Parathyroid adenoma (tissue), 2 donors: ENCODE data around the gene SOCS3.

ENCODE experiments used
- H2AFZ ChIP-seq: fragments of 300-600 bp; sonication (generic); one replicate; pipeline ENCODE4 v1.7.0; 2017; ENCODE audit warnings: antibody characterized with exemption, mild to moderate bottlenecking
- H3K27ac ChIP-seq: fragments of 300-600 bp; sonication (generic); one replicate; pipeline ENCODE4 v1.7.0; 2017
- H3K27me3 ChIP-seq: fragments of 300-600 bp; sonication (generic); one replicate; pipeline ENCODE4 v1.7.0; 2017; ENCODE audit warnings: low read length; ENCODE audit not compliant: control insufficient read depth, insufficient read depth
- H3K36me3 ChIP-seq: fragments of 300-600 bp; sonication (generic); one replicate; pipeline ENCODE4 v1.7.0; 2017; ENCODE audit warnings: low read length; ENCODE audit not compliant: control insufficient read depth, insufficient read depth
- H3K4me1 ChIP-seq: fragments of 300-600 bp; sonication (generic); one replicate; pipeline ENCODE4 v1.7.0; 2017; ENCODE audit warnings: control low read depth
- H3K4me2 ChIP-seq: fragments of 300-600 bp; sonication (generic); one replicate; pipeline ENCODE4 v1.7.0; 2017; ENCODE audit warnings: low read length
- H3K4me3 ChIP-seq: fragments of 300-600 bp; sonication (generic); one replicate; pipeline ENCODE4 v1.7.0; 2017; ENCODE audit warnings: low read depth, low read length
- H3K79me2 ChIP-seq: fragments of 300-600 bp; sonication (generic); one replicate; pipeline ENCODE4 v1.7.0; 2017; ENCODE audit warnings: control low read depth
- H3K9ac ChIP-seq: fragments of 300-600 bp; sonication (generic); one replicate; pipeline ENCODE4 v1.7.0; 2017; ENCODE audit warnings: mild to moderate bottlenecking
- H3K9me3 ChIP-seq: fragments of 300-600 bp; sonication (generic); one replicate; pipeline ENCODE4 v1.7.0; 2017; ENCODE audit warnings: low read length; ENCODE audit not compliant: control insufficient read depth
- CTCF ChIP-seq: fragments of 300-600 bp; sonication (generic); IDR thresholded peaks from one replicate; pipeline ENCODE4 v1.7.0; 2017; ENCODE audit warnings: antibody characterized with exemption, mild to moderate bottlenecking
- donor health status: primary hyperparathyroidism.

Gene SOCS3

GRCh38 chr17:78392295-78392694 is 32.4 kb upstream of the SOCS3 start:
- no peak for TF ChIP-seq CTCF
- Histone ChIP-seq H3K9ac (no peak overlapping the region), H3K4me3 (no peak overlapping the region), H3K27ac (no peak overlapping the region), H3K9me3 (no peaks in the 10 kb centered on the region), H3K4me1 (peaks cover 4% of the 10 kb centered on the region), H3K27me3 (no peaks in the 10 kb centered on the region), H3K4me2 (no peak overlapping the region), H2AFZ (no peak overlapping the region), H3K79me2 (peaks cover 90% of the 10 kb centered on the region), H3K36me3 (no peaks in the 10 kb centered on the region)

- Histone ChIP-seq H3K4me2 (no peak overlapping the region), H3K4me3 (no peak overlapping the region), H2AFZ (no peak overlapping the region), H3K27me3 (no peaks in the 10 kb centered on the region), H3K79me2 (peaks cover 89% of the 10 kb centered on the region), H3K4me1 (peaks cover 4% of the 10 kb centered on the region), H3K9me3 (no peaks in the 10 kb centered on the region), H3K27ac (no peak overlapping the region), H3K36me3 (no peaks in the 10 kb centered on the region), H3K9ac (no peak overlapping the region)
- TF ChIP-seq CTCF: no peak
These were observed 32.0 kb upstream of the SOCS3 start for GRCh38 chr17:78391843-78392242.

DNA sequence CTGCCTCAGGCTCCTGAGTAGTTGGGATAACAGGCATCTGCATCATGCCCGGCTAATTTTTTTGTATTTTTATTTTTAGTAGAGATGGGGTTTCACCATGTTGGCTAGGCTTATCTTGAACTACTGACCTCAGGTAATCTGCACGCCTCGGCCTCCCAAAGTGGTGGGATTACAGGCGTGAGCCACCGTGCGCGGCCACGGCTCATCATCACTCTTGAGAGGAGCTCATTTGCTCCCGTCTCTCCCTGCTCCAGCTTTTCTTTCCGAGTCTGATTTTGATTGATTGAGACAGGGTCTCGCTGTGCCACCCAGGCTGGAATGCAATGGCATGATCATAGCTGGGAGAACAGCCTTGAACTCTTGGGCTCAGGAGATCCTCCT is 31.2 kb upstream of the SOCS3 start:
- Histone ChIP-seq H2AFZ (no peak overlapping the region), H3K4me1 (peaks cover 9% of the 10 kb centered on the region), H3K9ac (no peak overlapping the region), H3K36me3 (no peaks in the 10 kb centered on the region), H3K79me2 (peaks cover 86% of the 10 kb centered on the region), H3K4me2 (no peak overlapping the region), H3K9me3 (no peaks in the 10 kb centered on the region), H3K27me3 (no peaks in the 10 kb centered on the region), H3K27ac (no peak overlapping the region), H3K4me3 (no peak overlapping the region)
- TF ChIP-seq CTCF: no peak

DNA sequence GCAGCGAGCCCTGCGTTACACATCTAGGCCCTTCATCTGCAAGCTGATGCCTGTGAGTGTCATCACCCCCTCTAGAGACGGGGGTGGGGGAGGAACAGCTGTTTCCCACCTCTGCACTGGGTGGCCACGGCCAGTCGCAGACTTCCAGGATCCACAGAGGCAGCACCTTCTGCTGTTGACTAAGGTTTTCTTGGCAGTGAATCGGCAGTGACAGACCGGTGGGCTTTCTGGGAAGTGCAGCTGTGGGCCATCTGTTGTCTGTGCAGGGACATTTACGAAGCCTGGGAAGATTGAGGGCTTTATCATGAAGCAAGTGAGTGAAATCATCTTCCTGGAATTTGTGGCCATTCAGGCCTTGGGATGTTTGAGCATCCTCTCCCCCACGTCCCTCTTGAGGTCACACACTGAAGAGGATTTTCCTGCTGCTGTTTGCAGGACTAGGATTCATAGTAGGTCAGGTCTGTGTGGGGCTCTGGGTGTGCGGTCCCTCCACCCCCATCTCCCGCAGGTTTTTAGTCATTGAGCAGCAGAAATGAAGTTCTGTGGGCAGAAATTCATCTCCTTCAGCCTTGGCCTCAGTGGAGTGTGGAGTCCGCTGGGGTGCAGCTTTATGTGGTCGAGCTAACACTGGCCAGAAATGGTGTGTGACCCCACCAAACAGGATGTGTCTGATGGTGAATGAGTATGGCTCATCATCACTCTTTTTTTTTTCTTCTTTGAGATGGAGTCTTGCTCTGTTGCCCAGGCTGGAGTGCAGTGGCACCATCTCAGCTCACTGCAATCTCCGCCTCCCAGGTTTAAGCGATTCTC is 30.6 kb upstream of the SOCS3 start:
- no peak overlapping the region for H3K4me2 ChIP-seq
- no peak overlapping the region for H3K9ac ChIP-seq
- H2AFZ ChIP-seq: no peak overlapping the region
- H3K9me3 ChIP-seq: no peaks in the 10 kb centered on the region
- no peaks in the 10 kb centered on the region for H3K27me3 ChIP-seq
- no peak overlapping the region for H3K27ac ChIP-seq
- H3K4me3 ChIP-seq: no peak overlapping the region
- no peaks in the 10 kb centered on the region for H3K36me3 ChIP-seq
- TF ChIP-seq CTCF: no peak
- peaks cover 83% of the 10 kb centered on the region for H3K79me2 ChIP-seq
- peaks cover 14% of the 10 kb centered on the region for H3K4me1 ChIP-seq
